Measurements from ENCODE around the gene GPHN.
A peak's percentile ranks its signal among the peaks of the same experiment; 100 is the strongest.

The GPHN gene

GRCh38 chr14:66507722-66508546 is at the start of gene GPHN:
Gene GPHN (plus strand): TSS chr14:66508147.
- peak; percentile 95 for DNase-seq

- DNase-seq: no peak
Measured at GRCh38 chr14:66459603-66460002, 48.3 kb upstream of the GPHN start.

- DNase-seq: no peak
Measured at GRCh38 chr14:66464261-66464660, 43.7 kb upstream of the GPHN start.

- DNase-seq: no peak
Measured at GRCh38 chr14:66468778-66469367, 39.1 kb upstream of the GPHN start.

GRCh38 chr14:66471584-66471983 is 36.4 kb upstream of the GPHN start:
- no peak for DNase-seq

- no peak for DNase-seq
Measured at GRCh38 chr14:66472251-66472650, 35.7 kb upstream of the GPHN start.

- DNase-seq: no peak
Measured at GRCh38 chr14:66473223-66473622, 34.7 kb upstream of the GPHN start.

- DNase-seq: no peak
Measured at GRCh38 chr14:66476964-66477363, 31.0 kb upstream of the GPHN start.

GRCh38 chr14:66477567-66477966 is 30.4 kb upstream of the GPHN start:
- no peak for DNase-seq

GRCh38 chr14:66482873-66483272 is 25.1 kb upstream of the GPHN start:
- DNase-seq: no peak

- DNase-seq: no peak
Measured at GRCh38 chr14:66483322-66483721, 24.6 kb upstream of the GPHN start.

GRCh38 chr14:66485029-66485428 is 22.9 kb upstream of the GPHN start:
- DNase-seq: no peak

- DNase-seq: no peak
Measured at GRCh38 chr14:66485910-66486421, 22.0 kb upstream of the GPHN start, which contains the start of gene CCDC196. Gene CCDC196 (plus strand): TSS chr14:66486371. CDS start chr14:66486503, 132 bp downstream.

GRCh38 chr14:66487164-66487563 is 20.8 kb upstream of the GPHN start:
- no peak for DNase-seq

- DNase-seq: no peak
Measured at GRCh38 chr14:66490143-66491111, 17.5 kb upstream of the GPHN start.

GRCh38 chr14:66493750-66494149 is 14.2 kb upstream of the GPHN start:
- no peak for DNase-seq

GRCh38 chr14:66495218-66496098 is 12.5 kb upstream of the GPHN start:
- DNase-seq: peak; percentile 68

- DNase-seq: no peak
Measured at GRCh38 chr14:66496188-66496807, 11.6 kb upstream of the GPHN start.

GRCh38 chr14:66496911-66497310 is 11.0 kb upstream of the GPHN start:
- DNase-seq: no peak

GRCh38 chr14:66498311-66498710 is 9.6 kb upstream of the GPHN start:
- no peak for DNase-seq

GRCh38 chr14:66501592-66501991 is 6.4 kb upstream of the GPHN start:
- DNase-seq: no peak
